ENCODE measurements around the gene GOLGA7B. TPM values are rescaled to one million over a fixed set of nuclear protein-coding genes. Genes with fewer than 3 reads are reported as not detected.

GOLGA7B gene
- total RNA-seq, result 1 to 10 TPM in 1 of 10 donors, under 1 TPM in 9; 0.05 to 1.0 (median 0.24) TPM
- under 1 TPM; 0.09 to 0.59 TPM for polyA plus RNA-seq
- long read RNA-seq, donor 1, partial matches to known transcripts, result 0 of 1 reads
- long read RNA-seq, donor 1, other reads (novel, unspliced or antisense), result 0 of 1 reads
- long read RNA-seq, donor 2, full-length matches to known transcripts, result 1 of 16 reads
- long read RNA-seq, donor 2, partial matches to known transcripts, result 8 of 16 reads
- long read RNA-seq, donor 2, other reads (novel, unspliced or antisense), result 7 of 16 reads
- long read RNA-seq, donor 3, result 0 reads

DNA sequence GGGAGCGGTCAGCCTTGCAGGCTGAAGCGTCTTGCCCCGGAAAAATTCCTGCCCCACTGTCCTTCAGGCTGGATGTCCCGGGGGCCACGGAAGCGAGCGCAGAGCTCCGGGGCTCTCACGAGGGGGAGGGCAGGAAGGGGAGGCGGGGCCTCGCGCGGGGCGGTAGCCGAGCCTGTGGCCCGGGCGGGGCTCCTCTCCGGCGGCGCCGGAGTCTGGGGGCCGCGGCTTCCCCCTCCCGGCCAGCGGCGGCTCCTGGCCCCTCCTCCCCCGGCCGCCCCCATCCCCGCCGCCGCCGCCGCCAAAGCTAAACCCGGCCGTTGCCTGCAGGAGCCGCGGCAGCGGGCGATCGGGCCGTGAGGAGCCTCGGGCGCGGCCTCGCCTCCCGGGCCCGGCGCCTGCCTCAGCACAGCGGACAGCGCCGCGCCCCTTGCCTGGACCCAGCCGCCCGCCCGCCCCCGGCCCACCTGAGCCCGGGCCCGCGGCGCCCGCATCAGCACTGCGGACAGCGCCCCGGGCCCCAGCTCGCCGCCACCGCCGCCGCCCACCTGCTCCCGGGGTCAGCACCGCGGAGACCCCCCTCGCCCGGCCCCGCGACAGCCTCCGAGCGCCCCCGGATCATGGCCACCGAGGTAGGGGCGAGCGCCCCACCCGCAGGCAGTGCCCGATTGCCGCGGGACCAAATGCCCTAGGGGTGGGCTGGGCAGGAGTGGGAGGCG lies at the start of gene GOLGA7B:
Gene GOLGA7B (plus strand): TSS at position 157 of the 716 bp plus-strand sequence. CDS start 461 bp downstream, at position 618.
- TF ChIP-seq, protein P1, sequence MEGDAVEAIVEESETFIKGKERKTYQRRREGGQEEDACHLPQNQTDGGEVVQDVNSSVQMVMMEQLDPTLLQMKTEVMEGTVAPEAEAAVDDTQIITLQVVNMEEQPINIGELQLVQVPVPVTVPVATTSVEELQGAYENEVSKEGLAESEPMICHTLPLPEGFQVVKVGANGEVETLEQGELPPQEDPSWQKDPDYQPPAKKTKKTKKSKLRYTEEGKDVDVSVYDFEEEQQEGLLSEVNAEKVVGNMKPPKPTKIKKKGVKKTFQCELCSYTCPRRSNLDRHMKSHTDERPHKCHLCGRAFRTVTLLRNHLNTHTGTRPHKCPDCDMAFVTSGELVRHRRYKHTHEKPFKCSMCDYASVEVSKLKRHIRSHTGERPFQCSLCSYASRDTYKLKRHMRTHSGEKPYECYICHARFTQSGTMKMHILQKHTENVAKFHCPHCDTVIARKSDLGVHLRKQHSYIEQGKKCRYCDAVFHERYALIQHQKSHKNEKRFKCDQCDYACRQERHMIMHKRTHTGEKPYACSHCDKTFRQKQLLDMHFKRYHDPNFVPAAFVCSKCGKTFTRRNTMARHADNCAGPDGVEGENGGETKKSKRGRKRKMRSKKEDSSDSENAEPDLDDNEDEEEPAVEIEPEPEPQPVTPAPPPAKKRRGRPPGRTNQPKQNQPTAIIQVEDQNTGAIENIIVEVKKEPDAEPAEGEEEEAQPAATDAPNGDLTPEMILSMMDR (IDR thresholded peaks at IDR 0.05), result no peak
- Histone ChIP-seq H3K36me3 (no peaks in the 10 kb centered on the region), H3K27me3 (peaks cover 4 to 72% (median 41%) of the 10 kb centered on the region in 7 donors), H3K4me1 (peaks cover 0 to 9% (median 5%) of the 10 kb centered on the region in 9 donors), H3K4me3 (peak within 1 kb of the TSS; percentile 32 to 60 (median 50)), H3K27ac (no peak within 1 kb of the TSS), H3K9me3 (no peaks in the 10 kb centered on the region)
- DNase-seq (peak in 1 of 2 donors; percentile 34), ATAC-seq (peak; percentile 61 to 89 (median 78))
- intact Hi-C loops (cut with DNase I), result no loop called here
- 1 to 2% methylated on average over 60 to 87 of the region's 87 CpGs for WGBS, 2 donors

GRCh38 chr10:97800474-97800873 lies 49.2 kb upstream of the GOLGA7B start:
- intact Hi-C loops (cut with DNase I), result no loop called here
- H3K4me3 ChIP-seq, result no peak overlapping the region
- H3K4me1 ChIP-seq, result peaks cover 0 to 9% (median 0%) of the 10 kb centered on the region in 9 donors
- H3K27ac ChIP-seq, result no peak overlapping the region
- peaks cover 0 to 17% (median 5%) of the 10 kb centered on the region in 11 donors for H3K9me3 ChIP-seq
- H3K36me3 ChIP-seq, result no peaks in the 10 kb centered on the region
- no peak for DNase-seq
- no peak for ATAC-seq
- 80 to 84% methylated on average over 9 of the region's 9 CpGs for WGBS, 2 donors
- H3K27me3 ChIP-seq, result peaks cover 0 to 27% (median 10%) of the 10 kb centered on the region in 7 donors
- TF ChIP-seq, protein P1 (IDR thresholded peaks at IDR 0.05), result no peak

DNA sequence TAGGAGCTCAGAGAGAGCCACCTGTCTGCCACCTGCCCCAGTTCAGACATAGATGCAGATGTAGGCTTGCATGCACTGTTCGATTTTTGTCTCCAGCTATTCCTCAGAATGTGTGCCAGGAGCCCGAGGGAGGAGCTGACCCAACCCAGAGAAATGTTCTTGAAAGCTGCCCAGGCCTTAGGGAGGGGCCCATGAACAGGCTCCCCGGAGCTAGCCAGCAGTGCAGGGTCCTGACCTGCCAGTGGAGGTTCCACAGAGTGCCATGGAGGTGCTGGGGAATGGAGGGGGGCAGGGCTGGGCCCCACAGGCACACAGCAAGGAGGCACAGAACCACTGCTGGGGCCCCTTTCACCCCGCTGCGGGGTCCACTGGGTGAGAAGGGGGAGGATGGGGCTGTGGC lies 48.2 kb upstream of the GOLGA7B start:
- WGBS, 2 donors, result 69 to 76% methylated on average over 5 of the region's 5 CpGs
- Histone ChIP-seq H3K27ac (no peak overlapping the region), H3K4me1 (peaks cover 0 to 7% (median 0%) of the 10 kb centered on the region in 9 donors), H3K9me3 (peaks cover 0 to 17% (median 5%) of the 10 kb centered on the region in 11 donors), H3K27me3 (peaks cover 0 to 23% (median 10%) of the 10 kb centered on the region in 7 donors), H3K36me3 (no peaks in the 10 kb centered on the region), H3K4me3 (no peak overlapping the region)
- DNase-seq (no peak), ATAC-seq (no peak)
- intact Hi-C loops (cut with DNase I), result no loop called here
- TF ChIP-seq, protein P1 (IDR thresholded peaks at IDR 0.05), result no peak

GRCh38 chr10:97805096-97805884 lies 44.4 kb upstream of the GOLGA7B start:
- Histone ChIP-seq H3K9me3 (no peaks in the 10 kb centered on the region), H3K27me3 (peaks cover 0 to 13% (median 2%) of the 10 kb centered on the region in 7 donors), H3K27ac (no peak overlapping the region), H3K36me3 (no peaks in the 10 kb centered on the region), H3K4me3 (no peak overlapping the region), H3K4me1 (no peaks in the 10 kb centered on the region)
- ATAC-seq (no peak), DNase-seq (no peak)
- TF ChIP-seq, protein P1 (IDR thresholded peaks at IDR 0.05), result no peak
- 61 to 69% methylated on average over 12 of the region's 12 CpGs for WGBS, 2 donors
- intact Hi-C loops (cut with DNase I), result no loop called here
